NCI-H526 treated with DMSO at 0.1 percent for 48 hours (cell line): ENCODE measurements around the gene CLDN7.
"Not testable (repeated sequence)": the region's sequence is repeated elsewhere in the genome, so short reads cannot be mapped to it uniquely, and the experiment has no call there.

Source experiments
- DNase-seq: peaks from one replicate; lab custom pipeline; 2025; lab: John Stamatoyannopoulos, UW

CLDN7 gene

DNA sequence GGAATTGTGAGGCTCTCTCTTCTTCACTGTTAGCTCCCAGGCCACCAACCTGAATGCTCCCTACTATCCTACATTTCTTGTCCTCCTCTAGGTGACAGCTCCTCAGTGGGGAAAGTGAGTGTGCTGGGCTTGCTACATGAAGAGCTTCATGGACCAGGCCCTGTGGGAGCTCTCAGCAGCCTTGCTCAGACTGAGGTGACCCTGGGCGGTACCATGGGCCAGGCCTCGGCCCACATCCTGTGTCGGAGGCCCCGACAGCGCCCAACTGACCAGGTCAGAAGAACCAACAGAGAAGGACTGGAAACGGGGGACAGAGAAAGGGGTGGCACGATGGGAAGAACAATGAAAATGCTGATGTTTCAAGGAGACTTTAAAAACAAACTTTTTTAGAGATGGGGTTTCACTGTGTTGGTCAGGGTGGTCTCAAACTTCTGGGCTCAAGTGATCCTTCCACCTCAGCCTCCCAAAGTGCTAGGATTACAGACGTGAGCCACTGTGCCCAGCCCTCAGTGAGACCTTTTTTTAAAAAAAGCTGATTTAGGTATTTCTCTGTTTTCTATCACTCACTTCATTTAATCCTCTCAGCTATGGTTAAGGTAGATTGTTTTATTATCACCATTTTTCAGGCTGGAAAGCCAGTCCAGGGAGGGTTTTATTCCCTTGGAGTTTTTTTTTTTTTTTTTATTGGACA is 5.4 kb downstream of the CLDN7 start:
- DNase-seq, result no peak

DNA sequence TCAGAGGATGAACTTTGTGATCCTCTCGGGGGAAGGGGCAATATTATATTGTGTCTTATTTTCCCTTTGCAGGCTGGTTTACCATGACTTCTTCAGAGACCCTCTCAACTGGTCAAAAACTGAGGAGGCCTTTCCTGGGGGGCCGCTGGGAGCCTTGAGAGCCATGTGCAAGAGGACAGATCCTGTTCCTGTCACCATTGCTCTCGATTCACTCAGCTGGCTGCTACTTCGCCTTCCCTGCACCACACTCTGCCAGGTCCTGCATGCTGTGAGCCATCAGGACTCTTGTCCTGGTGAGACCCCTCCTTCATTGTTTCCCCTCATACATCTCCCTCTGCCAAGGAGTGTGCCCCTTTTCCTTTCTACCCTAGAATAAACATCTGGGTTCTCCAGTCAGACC is 7.8 kb downstream of the CLDN7 start:
- DNase-seq, result no peak

DNA sequence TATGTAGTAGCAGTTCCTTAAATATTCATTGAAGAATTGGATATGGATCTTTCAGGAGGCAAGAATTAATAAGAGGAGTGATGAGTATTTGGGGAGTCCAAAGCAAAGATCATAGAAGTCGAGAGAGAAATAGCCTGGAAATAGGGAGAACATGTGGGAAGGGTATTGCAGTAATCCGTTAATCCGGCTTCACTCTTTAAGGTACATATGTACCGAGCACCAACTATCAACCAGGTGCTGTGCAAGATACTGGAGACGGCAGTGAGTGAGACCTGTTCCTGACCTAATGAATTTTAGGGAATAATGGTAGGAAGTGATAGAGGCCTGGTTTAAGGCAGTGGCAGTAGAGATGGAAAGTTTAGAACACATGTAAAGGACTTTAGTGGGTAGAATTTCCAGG is 9.2 kb downstream of the CLDN7 start:
- no peak for DNase-seq

DNA sequence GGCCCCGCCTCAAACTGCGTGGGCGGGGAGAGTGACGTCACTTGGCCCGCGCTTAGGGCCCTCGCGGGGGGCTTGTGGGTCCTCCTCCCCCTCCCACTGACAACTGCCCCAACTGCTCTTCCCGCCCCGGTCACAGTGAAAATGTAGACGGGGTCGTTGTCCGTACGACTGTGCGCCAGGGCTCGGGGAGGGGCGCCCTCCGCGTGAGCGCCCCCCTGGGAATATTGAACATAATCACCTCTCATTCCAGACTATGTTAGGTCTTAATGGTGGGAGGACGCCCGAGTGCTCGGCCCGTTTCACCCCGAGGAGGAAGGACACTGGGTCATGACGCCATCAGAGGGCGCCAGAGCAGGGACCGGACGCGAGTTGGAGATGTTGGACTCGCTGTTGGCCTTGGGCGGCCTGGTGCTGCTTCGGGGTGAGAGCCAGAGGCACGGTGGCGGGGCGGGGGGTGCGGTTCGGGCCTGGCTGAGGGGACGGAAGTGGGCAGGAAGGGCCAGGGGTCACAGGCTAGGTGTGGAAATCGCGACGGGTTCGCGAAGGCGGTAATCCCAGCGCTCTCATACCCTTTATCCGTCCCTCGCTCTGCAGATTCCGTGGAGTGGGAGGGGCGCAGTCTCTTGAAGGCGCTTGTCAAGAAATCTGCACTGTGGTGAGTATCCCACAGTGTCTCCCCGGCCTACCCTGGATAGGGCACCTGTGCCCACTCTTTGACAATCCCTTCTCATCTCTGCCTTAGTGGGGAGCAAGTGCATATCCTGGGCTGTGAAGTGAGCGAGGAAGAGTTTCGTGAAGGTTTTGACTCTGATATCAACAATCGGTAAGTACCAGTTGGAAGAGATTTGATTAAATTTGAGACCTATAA is 9.9 kb downstream of the CLDN7 start, which contains the start of gene ELP5:
TSS of gene ELP5 (plus strand) at position 40 of the 868 bp plus-strand sequence. CDS start at position 376, 336 bp downstream.
- peak; percentile 72 for DNase-seq

- DNase-seq, result peak; percentile 94
Observed at GRCh38 chr17:7251661-7252175, 10.6 kb downstream of the CLDN7 start, which contains the start of gene CTDNEP1. CTDNEP1 (minus strand) TSS chr17:7251734; CDS start chr17:7251296, 438 bp downstream.

- no peak for DNase-seq
Observed at GRCh38 chr17:7250695-7251627, 11.3 kb downstream of the CLDN7 start.

- DNase-seq, result no peak
Observed at GRCh38 chr17:7249830-7250229, 12.4 kb downstream of the CLDN7 start.

DNA sequence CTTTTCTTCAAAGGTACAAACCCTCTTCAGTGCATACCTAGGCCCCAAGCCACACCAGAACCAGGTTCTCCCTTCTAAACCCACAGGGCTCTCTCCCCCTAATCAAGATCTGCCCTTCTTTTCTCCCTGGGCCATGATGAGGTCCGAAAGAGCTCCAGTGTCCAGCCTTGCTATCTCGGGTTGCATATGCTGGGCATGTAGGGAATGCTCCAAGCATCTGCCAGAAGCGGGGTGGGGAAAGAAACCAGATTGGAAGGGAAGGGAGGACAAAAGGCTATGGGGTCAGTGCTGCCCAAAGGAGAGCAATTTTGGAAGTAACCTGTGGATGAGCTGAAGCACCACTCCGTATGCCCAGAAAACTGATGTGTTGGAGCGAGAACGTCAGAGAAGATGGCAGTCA is 13.1 kb downstream of the CLDN7 start:
- no peak for DNase-seq

DNA sequence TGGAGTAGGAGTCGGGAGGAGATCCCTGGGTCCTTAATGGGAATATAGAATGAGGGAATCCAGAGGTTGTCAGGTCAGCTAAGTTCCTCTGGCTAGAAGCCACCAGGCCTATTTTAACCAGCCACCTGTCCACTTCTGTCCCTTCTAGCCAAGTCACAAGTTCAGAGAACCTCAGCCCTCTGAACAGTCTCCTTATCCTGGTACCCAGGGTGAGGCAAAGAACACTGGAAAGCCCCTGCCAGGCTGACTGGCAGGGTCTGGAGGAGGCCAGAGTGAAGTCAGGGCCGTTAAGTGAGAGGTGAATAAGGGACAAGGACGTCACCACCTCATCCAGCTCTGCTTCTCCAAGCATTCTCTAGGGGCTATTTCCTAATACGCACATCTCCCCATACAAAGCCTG is 13.5 kb downstream of the CLDN7 start:
- DNase-seq, result no peak

DNA sequence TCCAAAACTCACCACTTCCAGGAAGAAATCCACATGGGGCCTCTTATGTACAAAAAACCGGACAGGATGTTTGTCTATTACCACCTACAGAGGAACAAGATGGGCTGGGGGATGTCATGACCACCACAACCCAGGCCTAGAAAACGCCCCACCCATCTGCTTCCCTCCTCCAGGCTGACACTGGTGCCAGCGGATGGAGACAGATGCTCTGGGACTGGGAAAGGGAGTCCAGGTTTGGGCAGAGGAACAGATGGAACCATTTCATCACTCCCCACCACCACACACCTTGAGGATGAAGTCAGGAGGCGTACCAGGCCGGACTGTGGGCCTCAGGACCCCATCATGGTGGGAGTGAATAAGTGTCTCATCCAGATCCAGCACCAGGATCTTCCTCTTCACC is 15.5 kb downstream of the CLDN7 start:
- no peak for DNase-seq

DNA sequence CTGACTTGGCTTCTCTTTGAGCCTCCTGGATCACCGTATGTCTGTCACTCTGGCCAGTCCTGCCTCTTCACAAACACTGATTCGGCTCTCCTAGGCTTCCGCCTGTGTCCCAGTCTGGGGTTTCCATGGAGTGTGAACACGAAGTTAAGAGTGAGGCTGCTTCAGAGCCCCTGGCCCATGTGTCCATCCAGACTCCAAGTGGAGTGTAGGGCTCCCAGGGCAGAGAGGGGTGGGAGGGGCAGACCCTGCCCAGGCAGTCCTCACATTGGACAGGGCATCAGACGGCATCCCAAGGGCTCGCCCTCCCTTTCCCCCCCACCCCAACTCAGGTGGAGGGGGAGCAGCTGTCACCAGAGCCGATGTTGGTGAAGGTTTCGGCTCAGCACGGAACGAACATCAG is 18.4 kb downstream of the CLDN7 start:
- DNase-seq, result not testable (repeated sequence)

- DNase-seq, result no peak
Observed at GRCh38 chr17:7243453-7243729, 18.9 kb downstream of the CLDN7 start.

DNA sequence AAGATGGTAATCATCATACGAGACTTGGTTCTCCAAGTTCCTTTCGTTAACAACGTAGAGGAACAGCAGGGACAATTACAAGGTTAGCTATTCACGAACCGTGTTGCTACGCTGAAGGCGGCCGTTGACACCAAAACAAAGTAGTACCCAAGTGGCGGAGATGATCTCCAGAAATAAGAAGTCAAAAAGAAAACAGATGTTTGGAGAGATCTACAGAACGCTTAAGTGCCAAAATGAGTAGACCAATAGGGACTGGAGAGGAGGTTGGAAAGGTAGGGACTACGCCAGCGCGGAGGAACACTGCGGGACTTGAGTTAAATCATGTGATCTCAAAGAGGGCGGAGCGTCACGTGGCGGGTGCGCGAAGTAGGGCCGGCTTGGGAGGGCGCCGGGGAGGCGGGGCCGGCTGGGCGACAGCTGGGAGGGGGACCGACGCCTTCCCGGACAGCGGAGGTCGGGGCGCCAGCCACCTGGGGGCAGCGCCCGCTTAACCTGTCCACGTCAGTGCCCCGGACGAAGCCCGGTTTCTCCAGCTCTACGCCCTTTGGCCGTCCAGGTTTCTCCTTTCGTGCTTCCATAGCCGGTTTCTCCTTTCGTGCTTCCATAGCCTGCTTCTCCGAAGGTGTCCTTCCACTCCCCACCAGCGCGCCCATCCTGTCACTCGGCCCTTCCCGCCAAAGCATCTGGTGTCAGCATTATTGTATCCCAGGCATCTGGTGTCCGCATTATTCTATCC is 19.4 kb downstream of the CLDN7 start:
- DNase-seq, result peak; percentile 72

DNA sequence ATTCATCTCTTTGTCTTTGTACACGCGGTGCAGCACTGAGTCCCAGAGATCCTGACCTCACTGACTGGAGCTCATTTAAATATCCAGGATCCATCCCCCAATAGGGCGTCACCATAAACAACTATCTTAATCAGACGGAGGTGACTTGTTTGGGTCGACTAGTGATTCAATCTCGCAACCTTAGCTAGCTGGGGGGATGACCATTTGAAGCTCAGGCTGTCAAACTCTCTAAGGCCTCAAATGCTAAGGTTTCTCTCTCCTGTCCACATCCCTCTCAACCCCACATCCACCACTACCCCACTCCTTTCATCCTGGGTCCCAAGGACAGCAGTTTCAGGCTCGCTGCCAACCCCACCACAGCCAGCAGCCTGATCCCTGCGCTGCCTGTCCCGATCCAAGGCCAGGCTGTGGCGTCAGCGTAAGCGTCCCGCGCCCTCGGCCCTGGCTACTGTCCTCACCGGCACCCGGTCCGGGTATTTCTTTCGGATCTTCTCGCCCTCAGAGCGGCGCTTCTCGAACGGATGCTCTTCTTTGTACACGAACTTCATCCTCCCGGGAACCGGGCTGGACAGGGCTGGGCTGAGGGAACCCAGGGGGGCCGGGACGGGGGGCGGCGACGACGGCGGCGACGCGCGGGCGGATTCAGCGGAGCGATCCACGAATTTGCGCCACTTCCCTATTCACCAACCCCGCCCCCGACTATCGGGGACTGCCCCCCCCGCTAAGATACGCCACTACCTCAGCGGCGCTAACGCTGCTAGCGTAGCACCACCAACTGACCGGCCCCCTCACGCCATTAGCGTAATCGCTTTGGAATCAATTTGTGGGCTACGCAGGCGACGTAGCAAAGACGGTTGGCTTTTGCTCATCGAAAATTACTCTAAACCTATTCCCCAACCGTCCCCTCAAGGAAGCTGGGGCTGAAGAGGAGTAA is 20.2 kb downstream of the CLDN7 start, which contains the start of gene GABARAP:
TSS of gene GABARAP (minus strand) at position 667 of the 934 bp plus-strand sequence. CDS start at position 548, 119 bp downstream.
- DNase-seq, result peak; percentile 48

- no peak for DNase-seq
Observed at GRCh38 chr17:7241090-7241733, 21.1 kb downstream of the CLDN7 start.

DNA sequence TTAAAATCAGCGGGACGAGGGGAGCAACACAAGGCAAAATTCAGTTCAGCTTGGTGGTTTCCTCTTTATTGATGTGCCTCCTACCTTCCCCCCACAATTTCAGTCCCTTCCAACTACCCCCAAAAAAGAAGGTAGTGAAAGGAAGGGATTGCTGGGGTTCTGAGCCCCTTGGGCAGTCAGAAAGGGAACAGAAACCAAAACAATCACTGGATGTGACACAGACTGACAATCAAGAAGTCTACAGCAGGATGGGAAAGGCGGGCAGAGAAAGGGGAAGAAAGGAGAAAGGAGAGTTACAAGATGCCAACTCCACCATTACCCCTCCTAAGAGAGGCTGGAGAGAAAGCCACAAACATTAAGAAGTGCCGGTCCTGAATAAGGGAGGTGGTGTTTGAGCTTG is 21.9 kb downstream of the CLDN7 start:
- no peak for DNase-seq

DNA sequence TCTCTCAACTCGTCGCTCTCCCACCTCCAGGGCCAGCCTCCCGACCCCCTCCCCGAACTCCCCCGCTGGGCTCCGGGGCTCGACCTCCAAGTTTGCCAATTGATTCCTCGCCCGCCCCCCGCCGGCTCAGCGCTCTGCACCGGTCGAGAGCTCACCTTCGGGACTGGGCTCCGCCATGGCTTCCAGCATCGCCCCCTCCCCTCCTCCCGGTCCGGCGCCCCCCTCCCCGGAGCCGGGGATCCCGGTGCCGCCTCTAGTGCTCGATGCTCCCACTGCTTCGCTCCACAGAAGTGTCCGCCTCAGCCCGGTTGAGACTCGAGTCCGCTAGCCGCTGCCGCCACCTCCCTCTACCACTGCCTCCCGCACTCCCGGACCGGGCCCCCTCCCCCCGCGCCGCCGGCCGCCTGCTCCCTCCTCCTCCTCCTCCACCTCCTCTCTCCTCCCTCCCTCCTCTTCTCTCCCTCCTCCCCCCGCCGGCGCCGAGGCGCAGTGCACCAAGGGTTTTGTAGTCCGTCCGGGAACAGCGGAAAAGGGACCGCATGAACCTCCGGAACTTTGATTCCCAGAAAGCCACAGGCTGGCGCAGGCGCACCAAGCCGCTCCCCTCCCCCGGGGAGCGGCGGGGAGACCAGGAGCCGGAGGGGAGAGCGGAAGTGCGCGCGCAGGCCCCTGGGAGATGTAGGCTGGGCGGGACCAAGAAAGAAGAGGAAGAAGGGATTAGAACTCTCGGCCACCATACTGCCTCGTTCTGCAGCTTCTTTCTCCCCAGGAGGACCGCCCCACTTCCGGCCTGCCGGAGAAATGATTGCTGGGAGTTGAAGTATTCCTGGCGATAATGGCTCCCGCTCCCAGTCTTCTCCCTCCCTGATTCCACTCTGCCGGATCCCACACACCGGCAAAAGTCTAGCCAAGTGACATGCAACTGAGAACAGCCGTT is 22.9 kb downstream of the CLDN7 start, which contains the start of gene PHF23:
TSS of gene PHF23 (minus strand) at position 367 of the 937 bp plus-strand sequence. CDS start at position 189, 178 bp downstream.
- peak; percentile 94 for DNase-seq

- DNase-seq, result no peak
Observed at GRCh38 chr17:7238420-7239090, 23.7 kb downstream of the CLDN7 start.
